Cardiac fibroblast (primary cell): ENCODE data around the gene DET1.
A peak's percentile ranks its signal among the peaks of the same experiment; 100 is the strongest.

Experiments used
- DNase-seq, 2 donors: peaks; one replicate each; pipeline versions ENCODE4 v3.0.0 to v3.0.0-alpha.2; 2010; ENCODE audit warnings: low read depth in 2 of 2
- H3K4me3 ChIP-seq, 2 donors: replicated peaks in 1 of 2; 1 replicate in 1 of 2; 2 replicates in 1 of 2; pipeline ENCODE4 v1.5.1; 2011; ENCODE audit warnings: low read depth in 2 of 2, low read length in 2 of 2, mild to moderate bottlenecking in 2 of 2, moderate library complexity in 1 of 2
- TF ChIP-seq, protein P1 (sequence below): IDR thresholded peaks from one replicate; pipeline ENCODE4 v1.5.1; 2011; ENCODE audit warnings: low read depth, mild to moderate bottlenecking, low read length, inconsistent platforms

The DET1 gene

DNA sequence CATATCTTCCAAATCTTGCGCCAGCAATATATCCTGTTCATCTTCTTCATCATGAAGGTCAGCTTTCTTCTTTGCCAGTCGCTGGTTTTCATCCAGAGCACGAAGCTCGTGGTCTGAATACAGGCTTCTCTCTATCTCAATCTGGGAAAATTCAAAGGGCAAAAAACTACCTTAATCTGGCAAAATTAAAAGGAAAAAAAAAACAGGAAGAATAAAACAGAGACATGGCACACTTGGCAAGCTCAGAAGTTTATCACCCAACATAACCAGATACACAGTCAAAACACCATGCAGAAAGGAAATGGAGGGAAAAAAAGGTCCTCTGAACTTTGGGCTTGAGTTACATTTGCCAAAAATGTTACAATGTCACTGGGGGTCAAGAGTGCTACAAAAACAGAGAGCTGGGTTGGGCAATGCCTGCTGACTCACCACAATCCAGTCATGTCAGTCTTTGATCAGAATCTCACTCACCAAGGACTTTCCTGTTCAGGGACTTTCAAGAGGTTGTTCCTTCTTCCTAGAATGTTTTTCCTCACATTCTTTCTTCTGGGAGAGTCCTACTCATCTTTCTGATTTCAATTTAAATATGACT lies 80.8 kb downstream of the DET1 start:
- TF ChIP-seq, protein P1, sequence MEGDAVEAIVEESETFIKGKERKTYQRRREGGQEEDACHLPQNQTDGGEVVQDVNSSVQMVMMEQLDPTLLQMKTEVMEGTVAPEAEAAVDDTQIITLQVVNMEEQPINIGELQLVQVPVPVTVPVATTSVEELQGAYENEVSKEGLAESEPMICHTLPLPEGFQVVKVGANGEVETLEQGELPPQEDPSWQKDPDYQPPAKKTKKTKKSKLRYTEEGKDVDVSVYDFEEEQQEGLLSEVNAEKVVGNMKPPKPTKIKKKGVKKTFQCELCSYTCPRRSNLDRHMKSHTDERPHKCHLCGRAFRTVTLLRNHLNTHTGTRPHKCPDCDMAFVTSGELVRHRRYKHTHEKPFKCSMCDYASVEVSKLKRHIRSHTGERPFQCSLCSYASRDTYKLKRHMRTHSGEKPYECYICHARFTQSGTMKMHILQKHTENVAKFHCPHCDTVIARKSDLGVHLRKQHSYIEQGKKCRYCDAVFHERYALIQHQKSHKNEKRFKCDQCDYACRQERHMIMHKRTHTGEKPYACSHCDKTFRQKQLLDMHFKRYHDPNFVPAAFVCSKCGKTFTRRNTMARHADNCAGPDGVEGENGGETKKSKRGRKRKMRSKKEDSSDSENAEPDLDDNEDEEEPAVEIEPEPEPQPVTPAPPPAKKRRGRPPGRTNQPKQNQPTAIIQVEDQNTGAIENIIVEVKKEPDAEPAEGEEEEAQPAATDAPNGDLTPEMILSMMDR = no peak
- no peak overlapping the region for H3K4me3 ChIP-seq
- DNase-seq = peak; percentile 53 to 67

DNA sequence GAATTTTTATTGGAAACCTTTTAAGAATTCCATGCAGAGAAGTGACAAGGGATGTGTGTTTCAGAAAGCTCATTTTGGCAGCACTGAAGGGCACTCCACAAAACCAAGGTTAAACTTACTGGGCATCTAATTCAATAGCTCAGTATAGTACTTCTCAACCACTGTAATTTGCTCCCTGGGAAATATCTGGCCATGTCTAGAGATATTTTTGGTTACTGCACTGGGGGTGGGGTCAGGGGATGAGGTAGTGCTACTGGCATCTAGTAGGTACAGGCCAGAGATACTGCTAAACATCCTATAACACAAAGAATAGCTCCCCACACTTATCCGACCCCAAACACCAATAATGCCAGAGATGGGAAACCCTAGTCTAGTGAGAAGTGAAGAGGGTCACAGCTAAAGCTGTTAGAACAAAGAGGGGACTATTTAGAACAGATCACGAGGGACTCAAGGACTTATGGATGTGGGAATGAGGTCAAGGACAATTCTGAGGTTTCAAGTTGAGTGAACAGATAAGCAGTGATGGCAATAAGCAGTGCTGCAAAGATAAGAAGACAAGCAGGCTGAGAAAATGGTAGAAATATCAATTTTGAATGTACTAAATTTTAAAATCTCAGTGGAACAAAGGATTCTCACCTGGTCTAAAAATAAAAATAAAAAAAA lies 82.5 kb downstream of the DET1 start:
- no peak for DNase-seq
- H3K4me3 ChIP-seq = no peak overlapping the region
- TF ChIP-seq, protein P1 = no peak
